ENCODE results near the gene RND1. TPM values are rescaled to one million over a fixed set of nuclear protein-coding genes. Genes with fewer than 3 reads are reported as not detected.
A peak's percentile ranks its signal among the peaks of the same experiment; 100 is the strongest.
"Not testable (repeated sequence)": the region's sequence is repeated elsewhere in the genome, so short reads cannot be mapped to it uniquely, and the experiment has no call there.

Gene RND1
- total RNA-seq, 6 experiments from 2014 or later, result 6.4 to 72.8 (median 17.2) TPM

GRCh38 chr12:48854488-48854887 lies 11.2 kb downstream of the RND1 start:
- TF ChIP-seq, protein P1, sequence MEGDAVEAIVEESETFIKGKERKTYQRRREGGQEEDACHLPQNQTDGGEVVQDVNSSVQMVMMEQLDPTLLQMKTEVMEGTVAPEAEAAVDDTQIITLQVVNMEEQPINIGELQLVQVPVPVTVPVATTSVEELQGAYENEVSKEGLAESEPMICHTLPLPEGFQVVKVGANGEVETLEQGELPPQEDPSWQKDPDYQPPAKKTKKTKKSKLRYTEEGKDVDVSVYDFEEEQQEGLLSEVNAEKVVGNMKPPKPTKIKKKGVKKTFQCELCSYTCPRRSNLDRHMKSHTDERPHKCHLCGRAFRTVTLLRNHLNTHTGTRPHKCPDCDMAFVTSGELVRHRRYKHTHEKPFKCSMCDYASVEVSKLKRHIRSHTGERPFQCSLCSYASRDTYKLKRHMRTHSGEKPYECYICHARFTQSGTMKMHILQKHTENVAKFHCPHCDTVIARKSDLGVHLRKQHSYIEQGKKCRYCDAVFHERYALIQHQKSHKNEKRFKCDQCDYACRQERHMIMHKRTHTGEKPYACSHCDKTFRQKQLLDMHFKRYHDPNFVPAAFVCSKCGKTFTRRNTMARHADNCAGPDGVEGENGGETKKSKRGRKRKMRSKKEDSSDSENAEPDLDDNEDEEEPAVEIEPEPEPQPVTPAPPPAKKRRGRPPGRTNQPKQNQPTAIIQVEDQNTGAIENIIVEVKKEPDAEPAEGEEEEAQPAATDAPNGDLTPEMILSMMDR (IDR thresholded peaks at IDR 0.05), result no peak
- TF ChIP-seq POLR2A (IDR thresholded peaks at IDR 0.05), result no peak
- Histone ChIP-seq H3K36me3 (peaks cover 0 to 22% (median 6%) of the 10 kb centered on the region in 4 donors), H3K4me1 (peaks cover 0 to 12% (median 5%) of the 10 kb centered on the region in 4 donors), H3K4me3 (no peak overlapping the region), H3K27ac (no peak overlapping the region), H3K27me3 (no peaks in the 10 kb centered on the region), H3K9me3 (no peaks in the 10 kb centered on the region)
- DNase-seq, result no peak
- WGBS (ENCODE audit: insufficient coverage, low coverage, low lambda C conversion rate, missing lambda C conversion rate), result 84% methylated on average over 4 of the region's 4 CpGs
- no peak for ATAC-seq
- intact Hi-C loops (cut with DNase I), result loop anchor here (10.0 kb wide), 1 partner anchor 80 kb away; no protein-coding TSS in a partner anchor

- WGBS (ENCODE audit: insufficient coverage, low coverage, low lambda C conversion rate, missing lambda C conversion rate), result under 1% methylated on average over 10 of the region's 11 CpGs
- ATAC-seq (peak; percentile 54 to 77 (median 70)), DNase-seq (peak; percentile 66 to 86 (median 67))
- Histone ChIP-seq H3K36me3 (peaks cover 0 to 9% (median 4%) of the 10 kb centered on the region in 4 donors), H3K27me3 (no peaks in the 10 kb centered on the region), H3K27ac (peak overlapping the region; percentile 23 to 74 (median 64)), H3K4me1 (peaks cover 0 to 12% (median 5%) of the 10 kb centered on the region in 4 donors), H3K4me3 (peak overlapping the region; percentile 87 to 99 (median 99)), H3K9me3 (no peaks in the 10 kb centered on the region)
- intact Hi-C loops (cut with DNase I), result loop anchor here (10.0 kb wide), 1 partner anchor 82 kb away; no protein-coding TSS in a partner anchor
- TF ChIP-seq POLR2A (IDR thresholded peaks at IDR 0.05), result no peak
- TF ChIP-seq, protein P1 (IDR thresholded peaks at IDR 0.05), result peak; percentile 88 to 98 (median 90)
These were observed 12.7 kb downstream of the RND1 start for GRCh38 chr12:48852734-48853688.

GRCh38 chr12:48851883-48852733 lies 13.6 kb downstream of the RND1 start, which contains the start of gene DDX23:
DDX23 (minus strand) TSS chr12:48852163; CDS start chr12:48845782, 6,381 bp downstream.
- H3K27me3 ChIP-seq, result no peaks in the 10 kb centered on the region
- DNase-seq (peak; percentile 93 to 96 (median 95)), ATAC-seq (peak; percentile 91 to 99 (median 98))
- peaks cover 0 to 12% (median 5%) of the 10 kb centered on the region in 4 donors for H3K4me1 ChIP-seq
- WGBS (ENCODE audit: insufficient coverage, low coverage, low lambda C conversion rate, missing lambda C conversion rate), result 0% methylated on average over 19 of the region's 53 CpGs
- TF ChIP-seq POLR2A (IDR thresholded peaks at IDR 0.05), result peak; percentile 45
- TF ChIP-seq, protein P1 (IDR thresholded peaks at IDR 0.05), result no peak
- H3K36me3 ChIP-seq, result peaks cover 0 to under 1% (median 0%) of the 10 kb centered on the region in 4 donors
- intact Hi-C loops (cut with DNase I), result loop anchor here (10.0 kb wide), 1 partner anchor 83 kb away; no protein-coding TSS in a partner anchor
- H3K4me3 ChIP-seq, result peak within 1 kb of the TSS; percentile 87 to 99 (median 99)
- H3K27ac ChIP-seq, result peak within 1 kb of the TSS; percentile 72 to 80 (median 74)
- H3K9me3 ChIP-seq, result no peaks in the 10 kb centered on the region

DNA sequence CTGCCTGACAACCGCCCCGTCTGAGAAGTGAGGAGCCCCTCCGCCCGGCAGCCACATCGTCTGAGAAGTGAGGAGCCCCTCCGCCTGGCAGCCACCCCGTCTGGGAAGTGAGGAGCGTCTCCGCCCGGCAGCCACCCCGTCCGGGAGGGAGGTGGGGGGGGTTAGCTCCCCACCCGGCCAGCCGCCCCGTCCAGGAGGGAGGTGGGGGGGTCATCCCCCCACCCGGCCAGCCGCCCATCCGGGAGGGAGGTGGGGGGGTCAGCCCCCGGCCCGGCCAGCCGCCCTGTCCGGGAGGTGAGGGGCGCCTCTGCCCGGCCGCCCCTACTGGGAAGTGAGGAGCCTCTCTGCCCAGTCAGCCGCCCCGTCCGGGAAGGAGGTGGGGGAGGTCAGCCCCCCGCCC lies 23.6 kb downstream of the RND1 start:
- H3K27me3 ChIP-seq; DNase-seq; H3K4me1 ChIP-seq; H3K27ac ChIP-seq; intact Hi-C loops (cut with DNase I); ATAC-seq; H3K9me3 ChIP-seq; H3K4me3 ChIP-seq: not testable (repeated sequence)
- no CpG with 5 or more reads among the region's 29 CpGs for WGBS (ENCODE audit: insufficient coverage, low coverage, low lambda C conversion rate, missing lambda C conversion rate)
- H3K36me3 ChIP-seq, result peaks cover 21 to 62% (median 34%) of the 10 kb centered on the region in 4 donors
